Activated naive CD8-positive, alpha-beta T cell (primary cell): ENCODE data around the gene GSTP1.
"Not testable (repeated sequence)": the region's sequence is repeated elsewhere in the genome, so short reads cannot be mapped to it uniquely, and the experiment has no call there.

Experiments used
- H3K27ac Mint-ChIP-seq: one replicate; pipeline ENCODE4 v1.8.0; 2021; ENCODE audit warnings: mixed read lengths
- H3K27me3 Mint-ChIP-seq: one replicate; pipeline ENCODE4 v1.8.0; 2021; ENCODE audit warnings: mixed read lengths
- H3K36me3 Mint-ChIP-seq: one replicate; pipeline ENCODE4 v1.8.0; 2021; ENCODE audit warnings: mixed read lengths
- H3K4me1 Mint-ChIP-seq: one replicate; pipeline ENCODE4 v1.8.0; 2021; ENCODE audit warnings: low read depth, mixed read lengths
- H3K4me3 Mint-ChIP-seq: one replicate; pipeline ENCODE4 v1.8.0; 2021; ENCODE audit warnings: mild to moderate bottlenecking, mixed read lengths
- H3K9me3 Mint-ChIP-seq: one replicate; pipeline ENCODE4 v1.8.0; 2021; ENCODE audit warnings: low read depth, mixed read lengths

The GSTP1 gene

DNA sequence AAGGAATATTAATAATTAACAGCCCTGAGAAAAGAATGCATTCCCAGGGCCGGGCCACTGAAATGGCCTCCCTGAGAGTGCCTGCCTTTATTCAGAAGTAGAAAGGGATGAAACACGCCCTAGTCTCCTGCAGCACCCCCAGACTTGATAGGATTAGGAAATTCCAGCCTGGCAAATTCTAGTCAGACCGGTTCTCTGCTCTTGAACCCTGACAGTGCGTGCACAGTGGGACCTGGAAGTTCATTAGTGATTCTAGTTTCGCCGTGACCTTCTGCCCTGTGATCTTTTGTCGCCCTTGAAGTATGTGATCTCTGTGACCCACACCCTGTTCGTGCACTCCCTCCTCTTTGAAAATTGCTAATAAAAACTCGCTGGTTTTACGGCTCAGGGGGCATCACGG is 2.1 kb upstream of the GSTP1 start:
- H3K27ac Mint-ChIP-seq: no peak overlapping the region

DNA sequence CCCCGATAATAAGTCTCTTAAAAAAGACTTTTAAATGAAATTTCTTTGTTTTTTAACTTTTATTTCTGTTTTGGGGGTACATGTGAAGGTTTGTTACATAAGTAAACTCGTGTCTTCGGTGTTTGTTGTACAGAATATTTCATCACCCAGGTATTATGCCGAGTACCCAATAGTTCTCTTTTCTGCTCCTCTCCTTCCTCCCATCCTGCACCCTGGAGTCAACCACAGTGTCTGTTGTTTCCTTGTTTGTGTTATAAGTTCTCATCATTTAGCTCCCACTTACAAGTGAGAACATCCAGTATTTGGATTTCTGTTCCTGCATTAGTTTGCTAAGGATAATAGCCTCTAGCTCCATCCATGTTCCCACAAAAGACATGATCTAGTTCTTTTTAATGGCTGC is 1.6 kb upstream of the GSTP1 start:
- Mint-ChIP-seq H3K36me3 (peaks cover 8% of the 10 kb centered on the region), H3K9me3 (no peaks in the 10 kb centered on the region), H3K4me1 (peaks cover 52% of the 10 kb centered on the region), H3K27ac (no peak overlapping the region), H3K27me3 (peaks cover 2% of the 10 kb centered on the region), H3K4me3 (no peak overlapping the region)

More for the DNA sequence above, 2.1 kb upstream of the GSTP1 start:
- peaks cover 3% of the 10 kb centered on the region for H3K27me3 Mint-ChIP-seq
- H3K4me1 Mint-ChIP-seq: peaks cover 47% of the 10 kb centered on the region
- H3K36me3 Mint-ChIP-seq: peaks cover 6% of the 10 kb centered on the region
- no peaks in the 10 kb centered on the region for H3K9me3 Mint-ChIP-seq
- H3K4me3 Mint-ChIP-seq: no peak overlapping the region

DNA sequence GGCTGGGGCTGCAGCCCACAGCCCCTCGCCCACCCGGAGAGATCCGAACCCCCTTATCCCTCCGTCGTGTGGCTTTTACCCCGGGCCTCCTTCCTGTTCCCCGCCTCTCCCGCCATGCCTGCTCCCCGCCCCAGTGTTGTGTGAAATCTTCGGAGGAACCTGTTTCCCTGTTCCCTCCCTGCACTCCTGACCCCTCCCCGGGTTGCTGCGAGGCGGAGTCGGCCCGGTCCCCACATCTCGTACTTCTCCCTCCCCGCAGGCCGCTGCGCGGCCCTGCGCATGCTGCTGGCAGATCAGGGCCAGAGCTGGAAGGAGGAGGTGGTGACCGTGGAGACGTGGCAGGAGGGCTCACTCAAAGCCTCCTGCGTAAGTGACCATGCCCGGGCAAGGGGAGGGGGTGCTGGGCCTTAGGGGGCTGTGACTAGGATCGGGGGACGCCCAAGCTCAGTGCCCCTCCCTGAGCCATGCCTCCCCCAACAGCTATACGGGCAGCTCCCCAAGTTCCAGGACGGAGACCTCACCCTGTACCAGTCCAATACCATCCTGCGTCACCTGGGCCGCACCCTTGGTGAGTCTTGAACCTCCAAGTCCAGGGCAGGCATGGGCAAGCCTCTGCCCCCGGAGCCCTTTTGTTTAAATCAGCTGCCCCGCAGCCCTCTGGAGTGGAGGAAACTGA is 731 bp downstream of the GSTP1 start:
- Mint-ChIP-seq H3K27me3 (no peaks in the 10 kb centered on the region), H3K36me3 (peaks cover 10% of the 10 kb centered on the region), H3K9me3 (no peaks in the 10 kb centered on the region), H3K4me1 (peaks cover 52% of the 10 kb centered on the region), H3K4me3 (peak overlapping the region; percentile 84), H3K27ac (peak overlapping the region; percentile 78)

DNA sequence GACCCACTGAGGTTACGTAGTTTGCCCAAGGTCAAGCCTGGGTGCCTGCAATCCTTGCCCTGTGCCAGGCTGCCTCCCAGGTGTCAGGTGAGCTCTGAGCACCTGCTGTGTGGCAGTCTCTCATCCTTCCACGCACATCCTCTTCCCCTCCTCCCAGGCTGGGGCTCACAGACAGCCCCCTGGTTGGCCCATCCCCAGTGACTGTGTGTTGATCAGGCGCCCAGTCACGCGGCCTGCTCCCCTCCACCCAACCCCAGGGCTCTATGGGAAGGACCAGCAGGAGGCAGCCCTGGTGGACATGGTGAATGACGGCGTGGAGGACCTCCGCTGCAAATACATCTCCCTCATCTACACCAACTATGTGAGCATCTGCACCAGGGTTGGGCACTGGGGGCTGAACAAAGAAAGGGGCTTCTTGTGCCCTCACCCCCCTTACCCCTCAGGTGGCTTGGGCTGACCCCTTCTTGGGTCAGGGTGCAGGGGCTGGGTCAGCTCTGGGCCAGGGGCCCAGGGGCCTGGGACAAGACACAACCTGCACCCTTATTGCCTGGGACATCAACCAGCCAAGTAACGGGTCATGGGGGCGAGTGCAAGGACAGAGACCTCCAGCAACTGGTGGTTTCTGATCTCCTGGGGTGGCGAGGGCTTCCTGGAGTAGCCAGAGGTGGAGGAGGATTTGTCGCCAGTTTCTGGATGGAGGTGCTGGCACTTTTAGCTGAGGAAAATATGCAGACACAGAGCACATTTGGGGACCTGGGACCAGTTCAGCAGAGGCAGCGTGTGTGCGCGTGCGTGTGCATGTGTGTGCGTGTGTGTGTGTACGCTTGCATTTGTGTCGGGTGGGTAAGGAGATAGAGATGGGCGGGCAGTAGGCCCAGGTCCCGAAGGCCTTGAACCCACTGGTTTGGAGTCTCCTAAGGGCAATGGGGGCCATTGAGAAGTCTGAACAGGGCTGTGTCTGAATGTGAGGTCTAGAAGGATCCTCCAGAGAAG is 1.6 kb downstream of the GSTP1 start:
- no peaks in the 10 kb centered on the region for H3K27me3 Mint-ChIP-seq
- H3K9me3 Mint-ChIP-seq: no peaks in the 10 kb centered on the region
- peak overlapping the region; percentile 78 for H3K27ac Mint-ChIP-seq
- peaks cover 10% of the 10 kb centered on the region for H3K36me3 Mint-ChIP-seq
- H3K4me3 Mint-ChIP-seq: peak overlapping the region; percentile 84
- H3K4me1 Mint-ChIP-seq: peaks cover 45% of the 10 kb centered on the region

DNA sequence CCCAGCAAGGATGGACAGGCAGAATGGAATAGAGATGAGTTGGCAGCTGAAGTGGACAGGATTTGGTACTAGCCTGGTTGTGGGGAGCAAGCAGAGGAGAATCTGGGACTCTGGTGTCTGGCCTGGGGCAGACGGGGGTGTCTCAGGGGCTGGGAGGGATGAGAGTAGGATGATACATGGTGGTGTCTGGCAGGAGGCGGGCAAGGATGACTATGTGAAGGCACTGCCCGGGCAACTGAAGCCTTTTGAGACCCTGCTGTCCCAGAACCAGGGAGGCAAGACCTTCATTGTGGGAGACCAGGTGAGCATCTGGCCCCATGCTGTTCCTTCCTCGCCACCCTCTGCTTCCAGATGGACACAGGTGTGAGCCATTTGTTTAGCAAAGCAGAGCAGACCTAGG is 2.3 kb downstream of the GSTP1 start:
- Mint-ChIP-seq H3K4me3 (peak overlapping the region; percentile 84), H3K27ac (peak overlapping the region; percentile 62), H3K9me3 (no peaks in the 10 kb centered on the region), H3K4me1 (peaks cover 43% of the 10 kb centered on the region), H3K27me3 (no peaks in the 10 kb centered on the region), H3K36me3 (peaks cover 10% of the 10 kb centered on the region)

DNA sequence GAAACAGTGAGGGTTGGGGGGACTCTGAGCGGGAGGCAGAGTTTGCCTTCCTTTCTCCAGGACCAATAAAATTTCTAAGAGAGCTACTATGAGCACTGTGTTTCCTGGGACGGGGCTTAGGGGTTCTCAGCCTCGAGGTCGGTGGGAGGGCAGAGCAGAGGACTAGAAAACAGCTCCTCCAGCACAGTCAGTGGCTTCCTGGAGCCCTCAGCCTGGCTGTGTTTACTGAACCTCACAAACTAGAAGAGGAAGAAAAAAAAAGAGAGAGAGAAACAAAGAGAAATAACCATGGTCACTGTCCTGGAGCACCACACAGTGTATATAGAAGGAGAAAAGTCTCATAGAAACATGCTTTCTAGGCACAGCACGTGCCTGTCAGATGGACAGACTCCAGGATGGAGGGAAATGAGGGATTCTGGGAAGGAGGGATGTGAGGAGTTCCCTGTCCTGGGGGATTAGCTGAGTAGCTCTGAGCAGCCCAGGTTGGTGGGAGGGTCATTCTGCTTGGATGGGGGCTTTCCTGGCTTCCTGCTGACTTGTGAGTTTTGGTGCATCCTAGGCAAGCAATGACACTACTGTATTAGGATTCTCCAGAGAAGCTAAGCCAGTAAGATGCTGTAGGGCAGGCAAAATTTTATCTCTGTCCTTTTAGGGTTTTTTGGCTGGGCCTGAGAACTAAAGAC is 3.1 kb downstream of the GSTP1 start:
- Mint-ChIP-seq H3K9me3 (no peaks in the 10 kb centered on the region), H3K27ac (peak overlapping the region; percentile 55)

DNA sequence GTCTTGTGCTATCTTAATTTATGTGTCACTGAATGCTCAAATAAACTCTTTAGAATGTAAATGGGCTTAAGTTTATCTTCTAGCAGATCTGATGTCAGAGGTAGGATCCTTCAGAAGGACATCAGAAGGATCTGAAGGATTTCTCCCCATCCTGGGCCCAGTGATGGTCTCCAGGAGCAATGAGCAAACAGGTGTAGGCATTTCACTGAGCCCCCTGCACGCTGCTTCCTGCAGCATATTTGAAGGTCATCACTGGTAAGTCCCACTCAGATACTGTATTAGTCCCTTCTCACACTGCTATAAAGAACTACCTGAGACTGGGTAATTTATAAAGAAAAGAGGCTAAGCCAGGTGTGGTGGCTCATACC is 4.5 kb downstream of the GSTP1 start:
- Mint-ChIP-seq H3K36me3 (peaks cover 10% of the 10 kb centered on the region), H3K4me1 (peaks cover 30% of the 10 kb centered on the region), H3K27ac (no peak overlapping the region), H3K4me3 (no peak overlapping the region), H3K27me3 (no peaks in the 10 kb centered on the region), H3K9me3 (no peaks in the 10 kb centered on the region)

More for the DNA sequence above, 3.1 kb downstream of the GSTP1 start:
- H3K36me3 Mint-ChIP-seq: peaks cover 10% of the 10 kb centered on the region
- no peaks in the 10 kb centered on the region for H3K27me3 Mint-ChIP-seq
- H3K4me1 Mint-ChIP-seq: peaks cover 43% of the 10 kb centered on the region
- H3K4me3 Mint-ChIP-seq: no peak overlapping the region

DNA sequence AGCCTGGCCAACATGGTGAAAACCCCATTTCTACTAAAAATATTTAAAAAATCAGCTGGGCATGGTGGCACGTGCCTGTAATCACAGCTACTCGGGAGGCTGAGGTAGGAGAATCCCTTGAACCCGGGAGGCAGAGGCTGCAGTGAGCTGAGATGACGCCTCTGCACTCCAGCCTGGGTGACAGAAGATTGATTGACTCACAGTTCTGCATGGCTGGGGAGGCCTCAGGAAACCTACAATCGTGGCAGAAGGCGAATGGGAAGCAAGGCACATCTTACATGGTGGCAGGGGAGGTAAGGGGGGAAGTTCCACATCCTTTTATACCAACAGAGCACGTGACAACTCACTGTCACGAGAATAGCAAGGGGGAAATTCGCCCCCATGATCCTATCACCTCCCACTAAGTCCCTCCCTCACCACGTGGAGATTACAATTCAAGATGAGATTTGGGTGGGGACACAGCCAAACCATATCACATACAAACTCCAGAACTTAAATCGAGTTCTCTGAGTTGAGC is 5.3 kb downstream of the GSTP1 start:
- Mint-ChIP-seq H3K36me3 (peaks cover 10% of the 10 kb centered on the region), H3K4me1 (peaks cover 28% of the 10 kb centered on the region)
- H3K27ac Mint-ChIP-seq, H3K9me3 Mint-ChIP-seq, H3K27me3 Mint-ChIP-seq, H3K4me3 Mint-ChIP-seq: not testable (repeated sequence)

DNA sequence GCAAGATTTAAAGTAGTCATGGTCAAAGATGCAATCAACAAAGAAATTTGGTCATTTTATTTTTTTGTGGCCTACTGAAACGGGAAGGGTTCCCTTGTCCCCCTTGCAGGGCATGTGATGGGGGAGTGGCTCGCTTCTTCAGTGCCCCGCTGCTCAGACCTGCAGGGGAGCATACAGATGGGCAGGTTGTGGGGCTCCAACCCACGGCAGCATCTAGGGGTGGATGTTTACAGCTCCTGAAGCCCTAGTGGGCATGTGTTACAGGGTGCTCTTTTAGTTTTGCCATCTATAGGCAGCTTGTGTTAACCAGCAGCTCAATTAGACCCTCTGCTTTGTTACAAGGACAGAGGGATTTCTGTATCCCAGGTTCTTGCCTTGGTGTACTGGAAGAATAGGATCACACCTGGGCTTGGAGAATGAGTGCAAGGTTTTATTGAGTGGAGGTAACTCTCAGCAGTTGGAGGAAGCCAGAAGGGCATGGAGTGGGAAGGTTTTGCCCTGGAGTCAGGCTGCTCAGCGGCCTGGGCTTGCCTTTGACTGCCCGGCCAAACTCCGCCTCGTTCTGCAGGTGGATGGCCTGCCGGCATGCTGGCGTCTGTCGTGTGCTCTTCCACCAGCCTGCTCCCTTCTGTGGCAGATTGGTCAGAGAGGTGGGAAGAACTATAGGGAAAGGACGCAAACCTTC is 9.4 kb downstream of the GSTP1 start:
- Mint-ChIP-seq H3K9me3 (no peaks in the 10 kb centered on the region), H3K4me1 (no peaks in the 10 kb centered on the region), H3K27ac (no peak overlapping the region), H3K36me3 (no peaks in the 10 kb centered on the region), H3K4me3 (no peak overlapping the region), H3K27me3 (no peaks in the 10 kb centered on the region)

DNA sequence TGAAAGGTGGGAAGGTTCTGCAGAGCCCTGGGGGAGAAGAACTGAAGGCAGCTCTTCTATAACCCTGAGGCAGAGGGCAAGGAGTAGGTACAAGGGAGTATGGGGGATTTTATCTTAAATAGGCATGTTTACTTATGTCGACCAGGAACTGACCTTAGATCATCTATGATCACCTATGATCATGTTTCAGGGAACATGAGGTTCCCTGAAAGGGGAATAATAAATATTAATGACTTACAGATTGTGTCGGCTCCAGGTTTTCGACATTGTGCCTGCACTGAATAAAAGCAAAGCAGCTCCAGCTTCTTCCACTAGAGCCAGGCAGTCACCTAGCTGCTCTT is 9.9 kb downstream of the GSTP1 start:
- Mint-ChIP-seq H3K4me1 (no peaks in the 10 kb centered on the region), H3K9me3 (no peaks in the 10 kb centered on the region), H3K27ac (no peak overlapping the region), H3K36me3 (no peaks in the 10 kb centered on the region), H3K27me3 (no peaks in the 10 kb centered on the region), H3K4me3 (no peak overlapping the region)

DNA sequence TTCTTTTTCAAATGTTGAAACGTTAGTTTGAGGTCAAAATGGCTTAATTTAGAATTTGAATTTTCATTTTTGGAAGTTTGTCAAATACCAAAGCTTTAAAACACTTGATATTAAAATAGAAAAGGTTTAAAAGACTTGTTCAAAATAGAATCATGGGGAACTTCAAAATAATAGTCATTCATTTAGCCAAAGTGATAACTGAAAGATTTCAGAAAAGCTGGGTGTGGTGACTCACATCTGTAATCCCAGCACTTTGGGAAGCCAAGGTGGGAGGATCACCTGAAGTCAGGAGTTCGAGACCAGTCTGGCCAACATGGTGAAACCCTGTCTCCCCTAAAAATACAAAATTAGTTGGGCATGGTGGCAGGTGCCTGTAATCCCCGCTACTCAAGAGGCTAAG is 10.9 kb downstream of the GSTP1 start:
- H3K27me3 Mint-ChIP-seq: no peaks in the 10 kb centered on the region
- H3K36me3 Mint-ChIP-seq: no peaks in the 10 kb centered on the region
- no peak overlapping the region for H3K4me3 Mint-ChIP-seq
- H3K27ac Mint-ChIP-seq: no peak overlapping the region
- H3K9me3 Mint-ChIP-seq: no peaks in the 10 kb centered on the region
- H3K4me1 Mint-ChIP-seq: no peaks in the 10 kb centered on the region

DNA sequence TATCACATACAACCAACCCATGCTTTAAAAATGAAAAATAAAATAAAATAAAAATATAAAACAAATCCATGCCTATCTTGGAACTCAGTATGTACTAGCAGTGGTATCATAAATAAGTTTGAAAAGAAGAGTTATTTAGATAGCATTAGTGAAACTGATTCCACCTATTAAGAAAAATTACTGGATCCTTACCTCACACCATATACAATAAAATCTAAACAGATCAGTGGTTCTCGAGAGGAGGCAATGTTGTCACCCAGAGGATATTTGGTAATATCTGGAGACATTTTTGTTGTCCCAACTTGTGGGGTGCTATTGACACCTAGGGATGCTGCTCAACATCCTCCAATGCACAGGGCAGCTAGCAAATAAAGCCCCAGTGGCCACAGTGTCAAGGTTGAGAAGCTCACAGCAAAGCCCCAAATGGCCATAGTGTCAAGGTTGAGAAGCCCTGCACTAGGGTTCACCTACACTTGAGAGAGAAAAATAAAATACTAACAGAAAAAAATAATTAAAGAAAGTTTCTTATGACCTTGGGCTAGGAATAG is 13.2 kb downstream of the GSTP1 start:
- no peaks in the 10 kb centered on the region for H3K36me3 Mint-ChIP-seq
- no peaks in the 10 kb centered on the region for H3K9me3 Mint-ChIP-seq

DNA sequence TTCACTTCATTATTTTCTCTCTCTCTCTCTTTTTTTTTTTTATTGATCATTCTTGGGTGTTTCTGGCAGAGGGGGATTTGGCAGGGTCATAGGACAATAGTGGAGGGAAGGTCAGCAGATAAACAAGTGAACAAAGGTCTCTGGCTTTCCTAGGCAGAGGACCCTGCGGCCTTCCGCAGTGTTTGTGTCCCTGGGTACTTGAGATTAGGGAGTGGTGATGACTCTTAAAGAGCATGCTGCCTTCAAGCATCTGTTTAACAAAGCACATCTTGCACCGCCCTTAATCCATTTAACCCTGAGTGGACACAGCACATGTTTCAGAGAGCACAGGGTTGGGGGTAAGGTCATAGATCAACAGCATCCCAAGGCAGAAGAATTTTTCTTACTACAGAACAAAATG is 13.8 kb downstream of the GSTP1 start:
- not testable (repeated sequence) for H3K4me3 Mint-ChIP-seq, H3K4me1 Mint-ChIP-seq, H3K36me3 Mint-ChIP-seq, H3K9me3 Mint-ChIP-seq, H3K27me3 Mint-ChIP-seq, H3K27ac Mint-ChIP-seq

More for the DNA sequence above, 13.2 kb downstream of the GSTP1 start:
- H3K4me3 Mint-ChIP-seq: no peak overlapping the region
- no peaks in the 10 kb centered on the region for H3K4me1 Mint-ChIP-seq
- no peak overlapping the region for H3K27ac Mint-ChIP-seq
- H3K27me3 Mint-ChIP-seq: peaks cover 4% of the 10 kb centered on the region

DNA sequence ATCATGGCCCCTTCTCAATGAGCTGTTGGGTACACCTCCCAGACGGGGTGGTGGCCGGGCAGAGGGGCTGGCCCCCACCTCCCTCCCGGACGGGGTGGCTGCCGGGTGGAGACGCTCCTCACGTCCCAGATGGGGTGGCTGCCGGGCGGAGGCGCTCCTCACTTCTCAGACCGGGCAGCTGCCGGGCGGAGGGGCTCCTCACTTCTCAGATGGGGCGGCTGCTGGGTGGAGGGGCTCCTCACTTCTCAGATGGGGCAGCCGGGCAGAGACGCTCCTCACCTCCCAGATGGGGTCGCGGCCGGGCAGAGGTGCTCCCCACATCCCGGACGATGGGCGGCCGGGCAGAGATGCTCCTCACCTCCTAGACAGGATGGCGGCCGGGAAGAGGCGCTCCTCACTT is 14.4 kb downstream of the GSTP1 start:
- H3K27ac Mint-ChIP-seq, H3K27me3 Mint-ChIP-seq, H3K4me3 Mint-ChIP-seq, H3K36me3 Mint-ChIP-seq, H3K4me1 Mint-ChIP-seq, H3K9me3 Mint-ChIP-seq: not testable (repeated sequence)
